AG09309 (cell line): ENCODE data around the gene FAM120C.

Source experiments
- DNase-seq: peaks from one replicate; pipeline ENCODE4 v3.0.0-alpha.2; 2010; ENCODE audit warnings: low read depth
- H3K4me3 ChIP-seq: 2 replicates; pipeline ENCODE4 v1.5.1; 2011; ENCODE audit warnings: mild to moderate bottlenecking, low read depth, low read length, moderate library complexity; ENCODE audit not compliant: control insufficient read depth
- CTCF ChIP-seq: IDR thresholded peaks from 2 replicates; pipeline ENCODE4 v1.5.1; 2011; ENCODE audit warnings: mild to moderate bottlenecking, low read depth, low read length, inconsistent platforms; ENCODE audit not compliant: insufficient read depth, control insufficient read depth; ENCODE audit errors: missing control alignments

The FAM120C gene

GRCh38 chrX:54178100-54178940 is 4.7 kb downstream of the FAM120C start:
- no peak for TF ChIP-seq CTCF
- H3K4me3 ChIP-seq, result no peak overlapping the region
- DNase-seq, result peak; percentile 25

GRCh38 chrX:54177306-54177705 is 5.7 kb downstream of the FAM120C start:
- no peak overlapping the region for H3K4me3 ChIP-seq
- no peak for TF ChIP-seq CTCF
- DNase-seq, result no peak

GRCh38 chrX:54173791-54174190 is 9.3 kb downstream of the FAM120C start:
- DNase-seq, result no peak
- no peak overlapping the region for H3K4me3 ChIP-seq
- no peak for TF ChIP-seq CTCF

GRCh38 chrX:54172455-54172854 is 10.6 kb downstream of the FAM120C start:
- no peak for DNase-seq
- no peak overlapping the region for H3K4me3 ChIP-seq
- TF ChIP-seq CTCF, result no peak

- no peak for TF ChIP-seq CTCF
- DNase-seq, result peak; percentile 39
- no peak overlapping the region for H3K4me3 ChIP-seq
These were observed 11.4 kb downstream of the FAM120C start for GRCh38 chrX:54171527-54172250.

- no peak overlapping the region for H3K4me3 ChIP-seq
- no peak for DNase-seq
These were observed 12.0 kb downstream of the FAM120C start for GRCh38 chrX:54171091-54171490.

More at GRCh38 chrX:54171091-54171490, 12.0 kb downstream of the FAM120C start:
- TF ChIP-seq CTCF, result no peak
